HEK293 (cell line): ENCODE results near the gene CCR5AS.

Experiments used
- CTCF ChIA-PET: fragments of 350-600 bp; formaldehyde crosslinking; extraction: SDS; loops from one replicate; lab custom pipeline; 2021; ENCODE audit warnings: antibody characterized with exemption; lab: Yijun Ruan, JAX
- POLR2A ChIA-PET: fragments of 300-600 bp; formaldehyde crosslinking; extraction: SDS; loops from one replicate; lab custom pipeline; 2020; ENCODE audit warnings: antibody characterized with exemption, inconsistent platforms; lab: Yijun Ruan, JAX
- H3K27ac ChIP-seq: fragments of 200-500 bp; sonication (Bioruptor generic); 2 replicates; pipeline ENCODE4 v1.5.1; 2014; ENCODE audit warnings: low read depth, low read length, control low read depth, inconsistent platforms; ENCODE audit errors: extremely low read depth
- H3K36me3 ChIP-seq, 2 experiments: fragments of 200-500 bp in 1 of 2; sonication (Bioruptor generic) in 1 of 2; 1 replicate in 1 of 2; 2 replicates in 1 of 2; pipeline ENCODE4 v1.5.1; 2014 to 2017; ENCODE audit warnings: inconsistent platforms in 2 of 2, low read length in 2 of 2; ENCODE audit not compliant: control insufficient read depth in 2 of 2, insufficient read depth in 1 of 2
- H3K4me1 ChIP-seq: fragments of 200-500 bp; sonication (Bioruptor generic); 2 replicates; pipeline ENCODE4 v1.5.1; 2014; ENCODE audit warnings: mild to moderate bottlenecking, low read length, inconsistent platforms; ENCODE audit not compliant: control insufficient read depth, insufficient read depth
- H3K4me3 ChIP-seq: 2 replicates; pipeline ENCODE4 v1.5.1; 2011; ENCODE audit warnings: low read depth, mild to moderate bottlenecking, control low read depth, low read length, moderate library complexity
- H3K9me3 ChIP-seq: fragments of 200-500 bp; sonication (Bioruptor generic); 2 replicates; pipeline ENCODE4 v1.5.1; 2014; ENCODE audit warnings: low read depth, low read length, inconsistent platforms; ENCODE audit not compliant: control insufficient read depth, insufficient read depth
- BCL11A ChIP-seq: fragments of 450-650 bp; formaldehyde crosslinking; IDR thresholded peaks from 2 replicates; pipeline ENCODE4 v1.5.1; 2016; ENCODE audit warnings: low read depth, missing biosample characterization, missing genetic modification characterization
- GLI2 ChIP-seq: fragments of 450-650 bp; formaldehyde crosslinking; IDR thresholded peaks from 2 replicates; pipeline ENCODE4; 2017; ENCODE audit warnings: missing biosample characterization, missing genetic modification characterization, low read depth, borderline replicate concordance
- SP3 ChIP-seq: fragments of 450-650 bp; formaldehyde crosslinking; IDR thresholded peaks from 2 replicates; pipeline ENCODE4 v1.5.1; 2016; ENCODE audit warnings: missing biosample characterization, missing genetic modification characterization
- WT1 ChIP-seq: fragments of 450-650 bp; formaldehyde crosslinking; IDR thresholded peaks from 2 replicates; pipeline ENCODE4 v1.5.1; 2016; ENCODE audit warnings: missing biosample characterization, missing genetic modification characterization
- YY2 ChIP-seq: fragments of 450-650 bp; formaldehyde crosslinking; IDR thresholded peaks from 2 replicates; pipeline ENCODE4 v1.5.1; 2016; ENCODE audit warnings: missing biosample characterization, missing genetic modification characterization
- ZFP37 ChIP-seq: fragments of 450-650 bp; formaldehyde crosslinking; IDR thresholded peaks from 2 replicates; pipeline ENCODE4 v1.5.1; 2016; ENCODE audit warnings: missing biosample characterization, missing genetic modification characterization
- ZFP41 ChIP-seq: fragments of 450-650 bp; formaldehyde crosslinking; IDR thresholded peaks from 2 replicates; pipeline ENCODE4 v1.5.1; 2016; ENCODE audit warnings: missing biosample characterization, missing genetic modification characterization, borderline replicate concordance
- ZNF114 ChIP-seq: fragments of 450-650 bp; formaldehyde crosslinking; IDR thresholded peaks from 2 replicates; pipeline ENCODE4 v1.5.0; 2017; ENCODE audit warnings: missing biosample characterization, missing genetic modification characterization
- ZNF335 ChIP-seq: fragments of 450-650 bp; formaldehyde crosslinking; conservative IDR thresholded peaks from 2 replicates; pipeline ENCODE4 v1.5.1; 2016; ENCODE audit warnings: missing biosample characterization, missing genetic modification characterization
- ZNF350 ChIP-seq: fragments of 450-650 bp; formaldehyde crosslinking; IDR thresholded peaks from 2 replicates; pipeline ENCODE4 v1.5.0; 2017; ENCODE audit warnings: missing biosample characterization, mild to moderate bottlenecking, missing genetic modification characterization
- ZNF391 ChIP-seq: fragments of 450-650 bp; formaldehyde crosslinking; IDR thresholded peaks from 2 replicates; pipeline ENCODE4 v1.5.1; 2016; ENCODE audit warnings: low read depth, missing biosample characterization, missing genetic modification characterization, borderline replicate concordance
- ZNF433 ChIP-seq: fragments of 450-650 bp; formaldehyde crosslinking; IDR thresholded peaks from 2 replicates; pipeline ENCODE4 v1.5.1; 2016; ENCODE audit warnings: missing biosample characterization, missing genetic modification characterization, low read depth
- ZNF501 ChIP-seq: fragments of 450-650 bp; formaldehyde crosslinking; IDR thresholded peaks from 2 replicates; pipeline ENCODE4 v1.5.1; 2016; ENCODE audit warnings: missing biosample characterization, missing genetic modification characterization
- ZNF624 ChIP-seq: fragments of 450-650 bp; formaldehyde crosslinking; IDR thresholded peaks from 2 replicates; pipeline ENCODE4 v1.5.1; 2017; ENCODE audit warnings: missing biosample characterization, missing genetic modification characterization
- ZNF626 ChIP-seq: fragments of 450-650 bp; sonication (Bioruptor Pico); formaldehyde crosslinking; IDR thresholded peaks from 2 replicates; pipeline ENCODE4 v1.5.1; 2018; ENCODE audit warnings: missing biosample characterization, missing genetic modification characterization, inconsistent platforms
- ZNF76 ChIP-seq: fragments of 450-650 bp; formaldehyde crosslinking; IDR thresholded peaks from 2 replicates; pipeline ENCODE4; 2016; ENCODE audit warnings: low read depth, missing biosample characterization, missing genetic modification characterization, borderline replicate concordance
- ZSCAN16 ChIP-seq: fragments of 450-650 bp; formaldehyde crosslinking; IDR thresholded peaks from 2 replicates; pipeline ENCODE4 v1.5.1; 2016; ENCODE audit warnings: missing biosample characterization, missing genetic modification characterization
- ZSCAN30 ChIP-seq: fragments of 450-650 bp; IDR thresholded peaks from 2 replicates; pipeline ENCODE4 v1.5.1; 2018; ENCODE audit warnings: missing biosample characterization, mild to moderate bottlenecking, missing genetic modification characterization, moderate library complexity
- TF ChIP-seq, protein P1 (sequence below): fragments of 450-650 bp; formaldehyde crosslinking; IDR thresholded peaks from 2 replicates; pipeline ENCODE4 v1.5.1; 2016; ENCODE audit warnings: missing biosample characterization, missing genetic modification characterization, borderline replicate concordance
- TF ChIP-seq, protein P2 (sequence below): fragments of 450-650 bp; formaldehyde crosslinking; IDR thresholded peaks from 2 replicates; pipeline ENCODE4 v1.5.1; 2016; ENCODE audit warnings: missing biosample characterization, missing genetic modification characterization

The CCR5AS gene

DNA sequence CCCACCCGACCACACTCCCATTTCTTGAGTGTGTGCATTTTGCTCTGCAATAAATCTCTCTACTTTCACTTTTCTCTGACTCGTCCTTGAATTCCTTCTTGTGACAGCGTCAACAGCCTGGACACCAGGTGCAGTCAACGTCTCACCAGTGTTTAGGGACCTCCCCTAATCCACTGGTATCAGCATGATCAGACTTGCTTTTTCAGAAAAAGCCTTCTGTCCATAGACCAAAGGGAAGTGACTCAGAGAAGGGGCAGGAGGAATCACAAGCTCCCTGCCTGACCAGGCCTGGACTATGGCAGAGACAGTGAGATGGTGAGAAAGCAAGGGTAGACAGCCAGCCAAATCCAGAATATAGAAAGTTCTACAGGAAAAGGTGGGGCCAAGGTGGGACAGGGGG is 20.7 kb downstream of the CCR5AS start:
- Histone ChIP-seq H3K27ac (no peak overlapping the region), H3K9me3 (no peaks in the 10 kb centered on the region), H3K36me3 (no peaks in the 10 kb centered on the region)
- POLR2A ChIA-PET = no interaction called here
- TF ChIP-seq ZNF114 = no peak
- TF ChIP-seq, all 188 proteins: peak for 0
- Histone ChIP-seq H3K4me3 (no peak overlapping the region), H3K4me1 (no peaks in the 10 kb centered on the region)
- CTCF ChIA-PET = interaction anchor here (0.6 kb wide), 2 partner anchors 10 to 12 kb away, joined by 3 to 4 read pairs; no protein-coding TSS in a partner anchor

DNA sequence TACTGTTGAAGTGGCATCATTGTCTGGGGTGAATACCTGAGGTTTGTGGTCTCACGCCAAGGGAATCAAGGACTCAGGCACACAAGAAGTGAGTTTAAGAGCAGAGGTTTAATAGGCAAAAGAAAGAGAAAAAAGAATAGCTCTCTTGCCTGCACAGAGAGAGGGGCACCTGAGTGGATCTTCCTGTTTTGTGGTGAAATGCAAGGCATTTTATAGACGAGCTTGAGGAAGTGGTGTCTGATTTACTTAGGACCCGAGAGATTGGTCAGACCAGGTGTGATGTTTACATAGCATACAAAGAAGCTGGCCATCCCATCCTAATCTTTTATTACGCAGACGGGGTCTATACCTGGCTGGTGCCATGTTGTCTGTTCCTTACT is 22.9 kb downstream of the CCR5AS start:
- Histone ChIP-seq H3K9me3 (no peaks in the 10 kb centered on the region), H3K4me1 (no peaks in the 10 kb centered on the region), H3K27ac (no peak overlapping the region)
- ChIA-PET POLR2A (no interaction called here), CTCF (interaction anchor here (1.5 to 1.9 kb wide), 2 partner anchors 66 to 305 kb away, joined by 4 to 7 read pairs; no protein-coding TSS in a partner anchor)
- TF ChIP-seq ZNF76 (tag by site-specific recombination) (no peak), ZNF626 (tag by site-specific recombination) (no peak), YY2 (tag by site-specific recombination) (no peak), ZSCAN16 (no peak), ZNF433 (no peak), ZNF335 (no peak), GLI2 (tag by site-specific recombination) (no peak), ZFP37 (tag by site-specific recombination) (no peak), ZNF350 (tag by site-specific recombination) (no peak), ZNF624 (tag by site-specific recombination) (no peak), ZNF391 (tag by site-specific recombination) (no peak), WT1 (tag by site-specific recombination) (no peak), SP3 (tag by site-specific recombination) (no peak), ZNF501 (tag by site-specific recombination) (no peak), ZFP41 (tag by site-specific recombination) (no peak), BCL11A (tag by site-specific recombination) (no peak), ZSCAN30 (tag by site-specific recombination) (no peak), ZNF114 (no peak)
- TF ChIP-seq, protein P1, sequence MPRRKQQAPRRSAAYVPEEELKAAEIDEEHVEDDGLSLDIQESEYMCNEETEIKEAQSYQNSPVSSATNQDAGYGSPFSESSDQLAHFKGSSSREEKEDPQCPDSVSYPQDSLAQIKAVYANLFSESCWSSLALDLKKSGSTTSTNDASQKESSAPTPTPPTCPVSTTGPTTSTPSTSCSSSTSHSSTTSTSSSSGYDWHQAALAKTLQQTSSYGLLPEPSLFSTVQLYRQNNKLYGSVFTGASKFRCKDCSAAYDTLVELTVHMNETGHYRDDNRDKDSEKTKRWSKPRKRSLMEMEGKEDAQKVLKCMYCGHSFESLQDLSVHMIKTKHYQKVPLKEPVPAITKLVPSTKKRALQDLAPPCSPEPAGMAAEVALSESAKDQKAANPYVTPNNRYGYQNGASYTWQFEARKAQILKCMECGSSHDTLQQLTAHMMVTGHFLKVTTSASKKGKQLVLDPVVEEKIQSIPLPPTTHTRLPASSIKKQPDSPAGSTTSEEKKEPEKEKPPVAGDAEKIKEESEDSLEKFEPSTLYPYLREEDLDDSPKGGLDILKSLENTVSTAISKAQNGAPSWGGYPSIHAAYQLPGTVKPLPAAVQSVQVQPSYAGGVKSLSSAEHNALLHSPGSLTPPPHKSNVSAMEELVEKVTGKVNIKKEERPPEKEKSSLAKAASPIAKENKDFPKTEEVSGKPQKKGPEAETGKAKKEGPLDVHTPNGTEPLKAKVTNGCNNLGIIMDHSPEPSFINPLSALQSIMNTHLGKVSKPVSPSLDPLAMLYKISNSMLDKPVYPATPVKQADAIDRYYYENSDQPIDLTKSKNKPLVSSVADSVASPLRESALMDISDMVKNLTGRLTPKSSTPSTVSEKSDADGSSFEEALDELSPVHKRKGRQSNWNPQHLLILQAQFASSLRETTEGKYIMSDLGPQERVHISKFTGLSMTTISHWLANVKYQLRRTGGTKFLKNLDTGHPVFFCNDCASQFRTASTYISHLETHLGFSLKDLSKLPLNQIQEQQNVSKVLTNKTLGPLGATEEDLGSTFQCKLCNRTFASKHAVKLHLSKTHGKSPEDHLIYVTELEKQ = no peak
- TF ChIP-seq, protein P2, sequence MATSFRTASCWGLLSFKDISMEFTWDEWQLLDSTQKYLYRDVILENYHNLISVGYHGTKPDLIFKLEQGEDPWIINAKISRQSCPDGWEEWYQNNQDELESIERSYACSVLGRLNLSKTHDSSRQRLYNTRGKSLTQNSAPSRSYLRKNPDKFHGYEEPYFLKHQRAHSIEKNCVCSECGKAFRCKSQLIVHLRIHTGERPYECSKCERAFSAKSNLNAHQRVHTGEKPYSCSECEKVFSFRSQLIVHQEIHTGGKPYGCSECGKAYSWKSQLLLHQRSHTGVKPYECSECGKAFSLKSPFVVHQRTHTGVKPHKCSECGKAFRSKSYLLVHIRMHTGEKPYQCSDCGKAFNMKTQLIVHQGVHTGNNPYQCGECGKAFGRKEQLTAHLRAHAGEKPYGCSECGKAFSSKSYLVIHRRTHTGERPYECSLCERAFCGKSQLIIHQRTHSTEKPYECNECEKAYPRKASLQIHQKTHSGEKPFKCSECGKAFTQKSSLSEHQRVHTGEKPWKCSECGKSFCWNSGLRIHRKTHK = no peak
- TF ChIP-seq, all 188 proteins: peak for 0
- Histone ChIP-seq H3K36me3 (no peaks in the 10 kb centered on the region), H3K4me3 (no peak overlapping the region)
